AG10803 (cell line): Measurements from ENCODE around the gene SLC25A1.
A peak's percentile ranks its signal among the peaks of the same experiment; 100 is the strongest.

Source experiments
- DNase-seq: peaks from one replicate; pipeline ENCODE4 v3.0.0; 2010; ENCODE audit warnings: low read depth
- H3K4me3 ChIP-seq: 2 replicates; pipeline ENCODE4 v1.5.1; 2011; ENCODE audit warnings: mild to moderate bottlenecking, low read length, control low read depth
- TF ChIP-seq, protein P1 (sequence below): conservative IDR thresholded peaks from 2 replicates; pipeline ENCODE4 v1.5.1; 2011; ENCODE audit warnings: mild to moderate bottlenecking, low read length, control low read depth, inconsistent platforms

Gene SLC25A1

DNA sequence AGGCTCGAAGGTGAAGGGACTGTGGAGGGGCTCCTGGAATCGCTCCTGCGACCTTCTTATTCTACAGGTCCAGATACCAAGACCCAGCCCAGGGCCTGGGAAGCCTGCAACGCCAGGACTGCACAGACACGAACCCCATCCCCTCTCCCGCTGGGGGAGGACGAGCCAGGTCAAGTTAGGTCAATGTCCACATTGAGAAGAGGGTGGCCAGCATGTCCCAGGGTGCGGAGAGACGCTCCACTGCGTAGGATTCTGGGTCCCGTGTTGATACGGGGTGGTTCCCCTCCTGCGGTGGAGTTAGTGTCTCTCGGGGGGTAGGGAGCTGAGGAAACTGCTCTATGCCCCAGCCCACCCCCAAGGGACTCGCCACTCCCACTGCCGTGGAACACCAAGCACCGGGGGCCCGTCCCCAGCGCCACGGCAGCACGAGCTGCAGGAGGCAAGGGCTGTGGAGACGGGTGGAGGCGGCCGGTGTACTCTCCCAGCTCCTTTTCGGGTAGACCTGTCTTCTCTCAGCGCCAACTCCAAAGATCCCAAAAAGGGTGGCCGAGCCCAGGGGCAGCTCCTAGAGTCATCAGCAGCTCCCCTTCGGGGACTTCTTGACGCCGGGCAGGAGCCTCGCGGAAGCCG lies 30.0 kb downstream of the SLC25A1 start:
- no peak overlapping the region for H3K4me3 ChIP-seq
- DNase-seq: no peak
- TF ChIP-seq, protein P1, sequence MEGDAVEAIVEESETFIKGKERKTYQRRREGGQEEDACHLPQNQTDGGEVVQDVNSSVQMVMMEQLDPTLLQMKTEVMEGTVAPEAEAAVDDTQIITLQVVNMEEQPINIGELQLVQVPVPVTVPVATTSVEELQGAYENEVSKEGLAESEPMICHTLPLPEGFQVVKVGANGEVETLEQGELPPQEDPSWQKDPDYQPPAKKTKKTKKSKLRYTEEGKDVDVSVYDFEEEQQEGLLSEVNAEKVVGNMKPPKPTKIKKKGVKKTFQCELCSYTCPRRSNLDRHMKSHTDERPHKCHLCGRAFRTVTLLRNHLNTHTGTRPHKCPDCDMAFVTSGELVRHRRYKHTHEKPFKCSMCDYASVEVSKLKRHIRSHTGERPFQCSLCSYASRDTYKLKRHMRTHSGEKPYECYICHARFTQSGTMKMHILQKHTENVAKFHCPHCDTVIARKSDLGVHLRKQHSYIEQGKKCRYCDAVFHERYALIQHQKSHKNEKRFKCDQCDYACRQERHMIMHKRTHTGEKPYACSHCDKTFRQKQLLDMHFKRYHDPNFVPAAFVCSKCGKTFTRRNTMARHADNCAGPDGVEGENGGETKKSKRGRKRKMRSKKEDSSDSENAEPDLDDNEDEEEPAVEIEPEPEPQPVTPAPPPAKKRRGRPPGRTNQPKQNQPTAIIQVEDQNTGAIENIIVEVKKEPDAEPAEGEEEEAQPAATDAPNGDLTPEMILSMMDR: no peak

DNA sequence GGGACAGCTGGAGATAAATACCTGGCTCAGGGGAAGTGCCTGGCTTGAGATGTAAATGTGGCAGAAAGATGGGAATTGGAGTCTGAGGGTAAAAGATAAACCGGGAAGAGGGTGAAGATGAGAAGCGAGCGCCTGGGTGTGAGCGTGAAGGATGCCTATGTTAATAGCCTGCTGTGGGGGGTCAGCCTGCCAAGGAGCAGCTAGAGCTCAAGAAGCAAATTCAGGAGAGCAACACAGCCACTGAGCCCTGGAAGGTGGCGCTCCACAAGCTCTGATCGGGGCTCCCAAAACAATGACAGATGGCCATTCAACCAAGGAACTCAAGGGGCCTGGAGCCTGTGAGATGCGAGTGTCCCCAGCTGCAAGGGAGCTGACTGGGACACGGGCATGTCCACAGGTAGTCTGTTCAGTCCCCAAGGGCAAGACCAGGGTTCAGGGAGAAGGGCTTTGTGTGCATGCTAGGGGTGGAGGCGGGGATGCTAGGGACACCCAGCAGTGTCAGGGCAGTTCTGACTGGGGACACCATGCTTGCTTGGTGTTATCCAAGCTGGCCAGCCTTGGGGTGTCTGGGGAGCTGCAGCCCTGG lies 31.2 kb downstream of the SLC25A1 start:
- H3K4me3 ChIP-seq: no peak overlapping the region
- no peak for DNase-seq
- TF ChIP-seq, protein P1: no peak

DNA sequence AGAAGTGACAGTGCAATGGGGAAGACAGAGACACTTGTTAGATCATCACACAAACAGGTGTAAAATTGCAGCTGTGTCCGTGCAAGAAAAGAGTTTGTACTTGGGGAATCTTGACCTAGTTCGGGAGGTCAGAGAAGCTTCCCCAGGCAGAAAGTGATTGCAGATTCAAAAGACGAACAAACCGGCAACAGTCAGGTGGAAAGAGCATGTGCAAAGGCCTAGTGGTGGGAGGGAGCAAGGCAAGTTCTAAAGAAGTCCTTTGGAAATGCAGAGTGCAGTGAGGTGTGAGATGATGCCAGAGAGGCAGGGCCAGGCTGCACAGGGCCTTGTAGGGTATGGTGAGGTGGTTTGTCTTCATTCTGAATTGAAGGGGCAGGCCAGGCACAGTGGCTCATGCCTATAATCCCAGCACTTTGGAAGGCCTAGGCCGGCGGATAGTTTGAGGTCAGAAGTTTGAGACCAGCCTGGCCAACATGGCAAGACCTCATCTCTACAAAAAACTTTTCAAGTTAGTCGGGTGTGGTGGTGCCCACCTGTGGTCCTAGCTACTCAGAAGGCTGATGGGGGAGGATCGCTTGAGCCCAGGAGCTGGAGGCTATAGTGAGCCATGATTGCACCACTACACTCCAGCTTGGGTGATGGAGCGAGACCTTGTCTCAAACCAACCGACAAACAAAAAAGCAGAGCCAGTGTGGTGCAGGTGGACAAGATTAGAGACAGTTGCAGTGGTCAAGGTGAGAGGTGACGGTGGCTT lies 32.1 kb downstream of the SLC25A1 start:
- TF ChIP-seq, protein P1: no peak
- no peak for DNase-seq
- no peak overlapping the region for H3K4me3 ChIP-seq

DNA sequence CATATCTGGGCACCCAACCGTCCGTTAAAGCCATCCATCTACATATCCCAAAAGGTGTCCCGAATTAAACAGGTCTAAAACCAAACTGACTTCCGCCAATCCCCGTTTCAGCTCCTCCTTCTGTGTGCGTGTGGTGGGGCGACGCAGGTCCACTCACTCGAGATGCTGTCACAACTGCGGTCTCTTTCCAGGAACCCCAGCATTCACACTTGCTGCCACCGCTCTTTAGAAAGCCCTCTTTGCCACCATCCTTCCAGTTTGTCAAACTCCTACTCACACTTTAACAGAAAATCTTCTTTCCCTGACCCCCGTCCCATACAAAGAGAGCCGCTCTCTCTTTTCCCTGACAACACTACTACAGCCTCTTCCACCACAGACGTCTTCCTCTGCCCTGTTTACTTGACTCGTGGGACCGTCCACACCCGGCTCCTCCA lies 34.6 kb downstream of the SLC25A1 start:
- peak; percentile 15 for DNase-seq
- TF ChIP-seq, protein P1: no peak
- peak overlapping the region; percentile 98 for H3K4me3 ChIP-seq

DNA sequence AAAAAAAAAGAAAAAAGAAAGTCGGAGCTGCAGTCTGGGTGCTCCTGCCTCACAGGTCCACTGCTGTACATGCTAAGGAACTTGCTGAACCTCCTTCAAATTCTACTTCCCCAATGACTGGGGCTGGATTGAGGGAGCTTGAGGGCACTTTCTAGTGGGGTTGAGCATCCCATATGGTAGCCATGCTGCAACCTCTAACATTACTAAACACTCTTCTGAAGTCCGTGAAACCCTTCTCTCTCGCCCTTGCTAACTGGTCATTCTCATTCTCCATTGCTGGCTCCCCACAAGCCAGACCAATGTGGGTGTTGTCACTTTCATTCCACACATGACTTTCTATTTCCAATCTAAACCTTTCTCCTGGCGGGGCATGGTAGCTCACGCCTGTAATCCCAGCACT lies 35.3 kb downstream of the SLC25A1 start:
- DNase-seq: no peak
- peak overlapping the region; percentile 18; the same call in 1 of the 2 replicates for H3K4me3 ChIP-seq
- TF ChIP-seq, protein P1: no peak

DNA sequence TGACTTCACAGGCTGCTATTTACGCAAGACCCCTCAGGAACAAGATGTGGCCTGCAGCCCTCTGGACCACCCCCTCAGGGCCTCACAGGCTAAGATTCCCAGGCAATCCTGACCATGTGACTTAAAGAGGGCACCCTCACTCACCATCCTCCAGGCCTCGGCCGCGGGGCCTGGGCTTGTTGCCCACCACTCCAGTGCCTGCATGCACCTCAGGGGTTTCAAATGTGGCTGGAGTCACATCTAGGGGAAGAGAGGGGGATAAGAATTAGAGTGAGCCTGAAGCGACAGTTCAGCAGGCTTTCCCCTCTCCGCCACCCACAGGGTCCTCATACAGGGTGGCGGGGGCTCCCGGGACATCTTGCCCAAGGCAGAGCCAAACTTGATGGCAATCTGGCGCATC lies 36.1 kb downstream of the SLC25A1 start:
- DNase-seq: no peak
- TF ChIP-seq, protein P1: no peak
- no peak overlapping the region for H3K4me3 ChIP-seq

DNA sequence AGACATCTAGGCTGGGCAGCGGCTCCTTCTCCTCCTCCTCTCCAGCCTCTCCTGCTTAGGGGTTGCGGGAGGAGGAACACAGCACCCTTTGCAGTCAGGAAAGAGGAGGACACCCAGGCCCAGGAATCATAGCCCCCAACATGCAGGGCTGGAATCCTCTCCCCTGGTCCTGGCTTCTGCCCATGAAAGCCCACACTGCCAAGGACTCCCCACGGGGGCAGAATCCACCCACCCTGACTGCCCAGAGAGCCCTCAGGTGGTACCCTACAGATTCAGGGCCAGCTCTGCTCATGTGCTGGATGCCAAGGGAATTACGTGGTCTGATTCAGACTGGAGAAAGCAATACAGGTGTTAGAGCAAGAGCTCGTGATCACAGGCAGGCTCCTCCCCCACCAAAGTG lies 38.6 kb downstream of the SLC25A1 start:
- no peak for DNase-seq
- H3K4me3 ChIP-seq: no peak overlapping the region
- TF ChIP-seq, protein P1: no peak
